Endothelial cell of umbilical vein (primary cell): Measurements from ENCODE around the gene C17orf75. TPM values are rescaled to one million over a fixed set of nuclear protein-coding genes. Genes with fewer than 3 reads are reported as not detected.

Experiments used
- BruUV-seq: library from RNA; stranded (reverse); fragments of 400-500 nt; replicated peaks from 2 replicates; lab custom pipeline; 2021; lab: Mats Ljungman, UMichigan
- CTCF ChIA-PET: fragments of 300-600, 350-600 bp; sonication (Branson Sonifier 250); formaldehyde crosslinking; loops from one replicate; lab custom pipeline; 2021; ENCODE audit warnings: antibody characterized with exemption, inconsistent platforms; lab: Charles Lee
- POLR2A ChIA-PET: fragments of 300-600, 350-600 bp; sonication (Branson Sonifier 250); formaldehyde crosslinking; loops from one replicate; lab custom pipeline; 2021; ENCODE audit warnings: antibody characterized with exemption, inconsistent platforms; lab: Charles Lee
- DNase-seq: peaks from one replicate; pipeline ENCODE4 v3.0.0-alpha.2; 2011; ENCODE audit warnings: low read depth, low spot score
- FAIRE-seq: peaks from 2 replicates; lab custom pipeline; 2011; peaks lifted over from hg19 to GRCh38; lab: Jason Lieb, UNC
- H2AFZ ChIP-seq: 2 replicates; pipeline ENCODE4 v1.6.0; 2012; ENCODE audit warnings: low read depth, low read length, control low read depth, inconsistent platforms
- H3K27ac ChIP-seq: 2 replicates; pipeline ENCODE4 v1.5.1; 2011; ENCODE audit warnings: low read depth, mild to moderate bottlenecking, control low read depth, low read length, moderate library complexity; ENCODE audit not compliant: insufficient read depth
- H3K27me3 ChIP-seq, 2 experiments: 2 replicates each; pipeline versions ENCODE4 v1.6.0 to v1.6.1; 2011; ENCODE audit warnings: low read length in 2 of 2, mixed read lengths in 1 of 2; ENCODE audit not compliant: control insufficient read depth in 2 of 2, insufficient read depth in 2 of 2
- H3K36me3 ChIP-seq, 2 experiments: 2 replicates in 1 of 2; 3 replicates in 1 of 2; pipeline ENCODE4 v1.5.1; 2011; ENCODE audit warnings: low read length in 2 of 2, mild to moderate bottlenecking in 1 of 2, moderate library complexity in 1 of 2; ENCODE audit not compliant: control insufficient read depth in 2 of 2, insufficient read depth in 2 of 2; ENCODE audit errors: extremely low read depth in 1 of 2
- H3K4me1 ChIP-seq: 3 replicates; pipeline ENCODE4 v1.5.1; 2011; ENCODE audit warnings: mild to moderate bottlenecking, low read length; ENCODE audit not compliant: control insufficient read depth, insufficient read depth; ENCODE audit errors: extremely low read depth
- H3K4me2 ChIP-seq: 2 replicates; pipeline ENCODE4 v1.6.1; 2011; ENCODE audit warnings: low read length, control low read depth, mixed read lengths; ENCODE audit not compliant: insufficient read depth
- H3K4me3 ChIP-seq, 3 experiments: fragments of 200-600 bp in 1 of 3; sonication (generic), shearing (Covaris generic) in 1 of 3; replicated peaks in 1 of 3; 2 replicates each; pipeline ENCODE4 v1.5.1; 2011 to 2016; ENCODE audit warnings: control low read depth in 3 of 3, low read length in 3 of 3, mild to moderate bottlenecking in 2 of 3, inconsistent platforms in 1 of 3, low read depth in 1 of 3, moderate library complexity in 1 of 3; ENCODE audit not compliant: insufficient read depth in 1 of 3
- H3K79me2 ChIP-seq: 2 replicates; pipeline ENCODE4 v1.6.0; 2012; ENCODE audit warnings: low read length, inconsistent platforms; ENCODE audit not compliant: control insufficient read depth, insufficient read depth
- H3K9ac ChIP-seq: replicated peaks from 2 replicates; pipeline ENCODE3; 2011; ENCODE audit warnings: low read length, control low read depth; ENCODE audit not compliant: insufficient read depth; ENCODE audit errors: extremely low read depth
- H3K9me1 ChIP-seq: replicated peaks from 3 replicates; pipeline ENCODE4 v1.6.0; 2011; ENCODE audit warnings: mild to moderate bottlenecking, low read length; ENCODE audit not compliant: control insufficient read depth, insufficient read depth; ENCODE audit errors: extremely low read depth
- H3K9me3 ChIP-seq: replicated peaks from 2 replicates; pipeline ENCODE4 v1.5.1; 2012; ENCODE audit warnings: low read length, inconsistent platforms; ENCODE audit not compliant: control insufficient read depth, insufficient read depth
- H4K20me1 ChIP-seq: replicated peaks from 2 replicates; pipeline ENCODE3; 2011; ENCODE audit warnings: mild to moderate bottlenecking, low read length; ENCODE audit not compliant: control insufficient read depth, insufficient read depth; ENCODE audit errors: extremely low read depth
- CTCF ChIP-seq, 2 donors: IDR thresholded peaks; 1 replicate in 1 of 2; 2 replicates in 1 of 2; pipeline ENCODE4 v1.5.1; 2011; ENCODE audit warnings: low read length in 2 of 2, mild to moderate bottlenecking in 2 of 2, moderate library complexity in 2 of 2, control low read depth in 1 of 2, inconsistent platforms in 1 of 2, low read depth in 1 of 2; ENCODE audit not compliant: insufficient read depth in 1 of 2; ENCODE audit errors: extremely low read depth in 1 of 2
- EZH2 ChIP-seq: IDR thresholded peaks from 2 replicates; pipeline ENCODE4 v1.6.1; 2012; ENCODE audit warnings: borderline replicate concordance, low read depth, mild to moderate bottlenecking, moderate library complexity, low read length, inconsistent platforms; ENCODE audit not compliant: severe bottlenecking
- FOS ChIP-seq: IDR thresholded peaks from 2 replicates; pipeline ENCODE4 v1.6.1; 2011; ENCODE audit warnings: mild to moderate bottlenecking, low read length, moderate library complexity, borderline replicate concordance; ENCODE audit not compliant: insufficient read depth
- GATA2 ChIP-seq: IDR thresholded peaks from 2 replicates; pipeline ENCODE4 v1.7.0; 2011; ENCODE audit warnings: low read depth, mild to moderate bottlenecking, moderate library complexity, mixed read lengths, low read length; ENCODE audit not compliant: insufficient read length, insufficient read depth
- JUN ChIP-seq: IDR thresholded peaks from 2 replicates; pipeline ENCODE4 v1.6.1; 2011; ENCODE audit warnings: borderline replicate concordance, low read depth; ENCODE audit not compliant: insufficient read length, insufficient read depth
- MAX ChIP-seq: IDR thresholded peaks from 2 replicates; pipeline ENCODE4 v1.6.1; 2011; ENCODE audit not compliant: insufficient read depth, insufficient read length
- MYC ChIP-seq: IDR thresholded peaks from one replicate; pipeline ENCODE4 v1.6.1; 2011; ENCODE audit warnings: mild to moderate bottlenecking, low read depth, low read length
- POLR2A ChIP-seq: IDR thresholded peaks from 2 replicates; pipeline ENCODE4 v1.6.1; 2012; ENCODE audit warnings: low read depth, mild to moderate bottlenecking, control low read depth, low read length
- POLR2AphosphoS5 ChIP-seq: IDR thresholded peaks from 2 replicates; pipeline ENCODE4 v1.6.1; 2012; ENCODE audit warnings: low read depth, mild to moderate bottlenecking, control low read depth, low read length, moderate library complexity; ENCODE audit not compliant: insufficient read depth
- dilution Hi-C: fragments of 300-500 bp; cut with MboI; formaldehyde crosslinking; loops from one replicate; pipeline ENCODE4 v1.15.0; 2019; ENCODE audit warnings: low sequenced_read_pairs; ENCODE audit not compliant: extremely low pct_ligation_motif_present
- intact Hi-C: fragments of 100-400 bp; cut with micrococcal nuclease; formaldehyde crosslinking; loops from one replicate; pipeline ENCODE4 v1.10.0; 2022
- polyA plus RNA-seq, 4 experiments: library from polyadenylated mRNA; depleted of rRNA in 3 of 4; stranded (reverse) in 3 of 4; unstranded in 1 of 4; fragments of >200 nt; gene quantifications; 2 replicates each; pipeline versions ENCODE4 v1.2.1 to v1.2.3, GENCODE V29; 2011 to 2012; ENCODE audit warnings: missing spikeins in 1 of 4
- total RNA-seq: library from RNA; stranded (reverse); gene quantifications from 2 replicates; pipeline ENCODE4 v1.2.3, GENCODE V29; 2021

The C17orf75 gene
- total and polyA plus RNA-seq, 2 donors (not counting 3 experiments of a cell fraction or from before 2014, with no cell fraction given) = 8.8 to 21.5 TPM

- CTCF ChIA-PET = interaction anchor here (1.0 to 1.4 kb wide), 3 partner anchors 9 to 28 kb away, joined by 4 to 7 read pairs (median 4); no protein-coding TSS in a partner anchor
- intact Hi-C loops = no loop called here
- FAIRE-seq (peak; percentile 28), DNase-seq (peak; percentile 47)
- Histone ChIP-seq H3K9ac (no peak overlapping the region), H3K9me1 (no peaks in the 10 kb centered on the region), H3K27ac (no peak overlapping the region), H3K9me3 (no peaks in the 10 kb centered on the region), H3K4me1 (no peaks in the 10 kb centered on the region), H3K4me3 (no peak overlapping the region), H3K36me3 (no peaks in the 10 kb centered on the region), H4K20me1 (no peaks in the 10 kb centered on the region), H3K4me2 (no peak overlapping the region), H3K79me2 (no peaks in the 10 kb centered on the region), H2AFZ (no peak overlapping the region), H3K27me3 (peaks cover 0 to 3% of the 10 kb centered on the region in 2 experiments)
- POLR2A ChIA-PET = no interaction called here
- TF ChIP-seq POLR2AphosphoS5 (no peak), MAX (no peak), POLR2A (no peak), FOS (no peak), JUN (no peak), MYC (no peak), EZH2 (no peak), CTCF (IDR thresholded peaks at IDR 0.05; ENCODE audit: extremely low read depth in 1 of 2, insufficient read depth in 1 of 2, low read depth in 1 of 2, low read length in 2 of 2) (no peak), GATA2 (no peak)
- dilution Hi-C loops = no loop called here
- BruUV-seq = no TSS peak
These were observed 60.9 kb downstream of the C17orf75 start for GRCh38 chr17:32281011-32281451.
